Urinary bladder (tissue), 4 donors: ENCODE data around the gene MRPL43. TPM values are rescaled to one million over a fixed set of nuclear protein-coding genes. Genes with fewer than 3 reads are reported as not detected.

Experiments used
- DNase-seq: peaks from one replicate; pipeline ENCODE4 v3.0.0-alpha.2; 2015; ENCODE audit errors: extremely low spot score
- H3K27ac ChIP-seq: one replicate; pipeline ENCODE4 v1.5.1; 2013; ENCODE audit warnings: low read depth, mild to moderate bottlenecking, moderate library complexity
- H3K36me3 ChIP-seq: one replicate; pipeline ENCODE4 v1.6.1; 2013; ENCODE audit warnings: mild to moderate bottlenecking, moderate library complexity; ENCODE audit not compliant: insufficient read depth
- H3K4me1 ChIP-seq: one replicate; pipeline ENCODE4 v1.6.1; 2013; ENCODE audit warnings: mild to moderate bottlenecking, moderate library complexity; ENCODE audit not compliant: insufficient read depth
- H3K4me3 ChIP-seq: one replicate; pipeline ENCODE4 v1.5.1; 2013; ENCODE audit warnings: low read depth, low read length
- WGBS: extraction: QIAGEN DNeasy Blood & Tissue Kit; methylation state at CpG from one replicate; pipeline ENCODE4 v1.1.7; 2013; 5-methylcytosine and 5-hydroxymethylcytosine counted together
- polyA plus RNA-seq: library from polyadenylated mRNA; stranded (reverse); fragments of 200-250 nt; gene quantifications from one replicate; pipeline ENCODE4 v1.2.3, GENCODE V29; 2013
- total RNA-seq: library from RNA; depleted of rRNA; stranded (reverse); fragments of >200 nt; gene quantifications from one replicate; pipeline ENCODE4 v1.2.3, GENCODE V29; 2014
- donor health status: healthy with polysubstance abuse.
- donor health status: healthy.

MRPL43 gene
- total and polyA plus RNA-seq, 2 donors: 35.4 to 153 TPM

GRCh38 chr10:101003639-101004206, 16.4 kb upstream of the MRPL43 start:
- Histone ChIP-seq H3K4me1 (no peaks in the 10 kb centered on the region), H3K36me3 (no peaks in the 10 kb centered on the region), H3K27ac (no peak overlapping the region), H3K4me3 (no peak overlapping the region)
- DNase-seq: no peak
- WGBS: 90% methylated on average over 18 of the region's 18 CpGs

- Histone ChIP-seq H3K27ac (no peak overlapping the region), H3K4me3 (no peak overlapping the region), H3K4me1 (no peaks in the 10 kb centered on the region), H3K36me3 (no peaks in the 10 kb centered on the region)
- no peak for DNase-seq
- WGBS: 86% methylated on average over 11 of the region's 11 CpGs
Observed at GRCh38 chr10:101002456-101002855, 15.2 kb upstream of the MRPL43 start.

DNA sequence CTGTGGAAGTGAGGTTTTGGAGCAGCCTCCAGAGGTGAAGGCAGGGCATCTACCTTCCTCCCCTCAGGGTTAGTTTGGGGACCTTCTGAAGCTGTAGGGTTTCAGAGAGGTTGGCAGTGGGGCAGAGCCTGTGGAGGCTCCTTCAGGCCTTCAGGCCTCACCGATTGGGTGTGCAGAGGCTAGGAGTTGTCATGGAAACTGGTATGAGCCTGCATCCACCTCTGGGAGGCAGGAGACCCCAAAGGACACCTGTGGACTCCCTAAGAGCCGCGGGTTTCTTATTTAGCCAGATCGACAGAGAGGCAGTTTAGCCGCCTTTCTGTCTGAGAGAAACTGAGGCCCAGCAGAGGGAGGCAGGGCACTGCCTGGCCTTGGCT, 14.3 kb upstream of the MRPL43 start:
- 56% methylated on average over 5 of the region's 5 CpGs for WGBS
- DNase-seq: no peak
- Histone ChIP-seq H3K4me1 (no peaks in the 10 kb centered on the region), H3K4me3 (no peak overlapping the region), H3K36me3 (no peaks in the 10 kb centered on the region), H3K27ac (peak overlapping the region; percentile 69)

- 16% methylated on average over 12 of the region's 12 CpGs for WGBS
- peak overlapping the region; percentile 100 for H3K27ac ChIP-seq
- peak overlapping the region; percentile 62 for H3K4me3 ChIP-seq
- DNase-seq: no peak
- no peaks in the 10 kb centered on the region for H3K4me1 ChIP-seq
- no peaks in the 10 kb centered on the region for H3K36me3 ChIP-seq
Observed at GRCh38 chr10:101000915-101001658, 13.8 kb upstream of the MRPL43 start.

DNA sequence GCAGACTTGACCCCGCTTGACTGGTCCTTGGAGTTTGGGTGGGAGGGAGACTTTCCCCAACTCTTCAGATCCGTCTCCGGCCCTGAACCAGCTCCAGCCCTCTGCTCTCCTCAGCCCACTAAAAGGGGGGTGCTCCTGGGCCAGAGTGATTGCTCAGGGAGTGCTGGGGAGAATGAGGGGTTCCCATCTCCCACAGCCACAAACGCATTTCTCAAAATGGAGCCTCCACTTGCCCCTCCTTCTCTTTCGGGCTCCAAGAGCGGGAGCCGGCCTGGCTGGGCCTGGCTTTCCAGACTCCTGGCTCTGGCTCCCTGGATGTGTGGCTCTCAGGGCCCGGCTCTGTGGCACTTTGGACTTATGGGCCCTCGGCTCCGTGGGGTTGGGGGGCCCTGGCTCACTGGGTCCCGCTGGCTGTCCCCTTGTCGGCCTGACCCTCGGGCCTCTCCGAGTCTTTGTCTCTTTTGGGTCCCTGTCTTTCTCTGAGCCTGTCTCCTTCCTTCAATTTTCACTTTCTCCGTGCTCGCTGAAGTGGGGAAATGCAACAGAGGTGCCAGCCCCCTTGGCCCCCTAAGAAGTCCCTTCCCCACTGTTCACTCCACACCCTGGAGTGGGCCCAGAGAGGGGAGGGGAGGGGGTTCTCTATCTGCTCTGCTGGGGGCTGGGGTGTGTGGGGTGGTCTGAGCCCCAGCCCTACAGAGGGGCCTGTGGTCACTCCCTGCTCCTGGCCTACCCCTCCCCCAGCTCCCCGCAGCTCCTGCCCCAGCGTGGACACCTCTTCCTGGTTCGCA, 13.0 kb upstream of the MRPL43 start:
- peak overlapping the region; percentile 62 for H3K4me3 ChIP-seq
- H3K27ac ChIP-seq: peak overlapping the region; percentile 100
- no peaks in the 10 kb centered on the region for H3K36me3 ChIP-seq
- 6% methylated on average over 19 of the region's 19 CpGs for WGBS
- H3K4me1 ChIP-seq: no peaks in the 10 kb centered on the region
- no peak for DNase-seq

DNA sequence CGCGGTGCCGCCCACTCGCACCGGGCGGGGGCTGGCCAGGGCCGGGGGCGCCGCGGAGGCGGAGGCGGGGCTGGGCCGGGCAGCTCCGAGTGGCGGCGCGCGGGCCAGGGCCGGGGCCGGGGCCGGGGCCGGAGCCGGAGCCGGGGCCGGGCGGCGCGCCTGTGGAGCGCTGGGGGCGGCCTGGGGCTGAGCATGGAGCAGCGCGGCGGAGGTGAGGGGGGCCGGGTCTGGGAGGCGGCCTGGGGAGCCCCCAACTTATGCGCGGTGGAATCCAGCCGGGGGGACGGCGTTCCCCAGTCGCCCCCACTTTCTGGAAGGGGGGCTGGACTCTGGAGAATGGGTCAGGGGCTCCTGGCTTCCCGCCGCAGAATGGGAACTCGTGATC, 12.4 kb upstream of the MRPL43 start, which contains the start of gene LZTS2:
LZTS2 (plus strand) TSS at position 67 of the 385 bp plus-strand sequence. CDS start 2,731 bp downstream, outside the sequence.
- no peak for DNase-seq
- Histone ChIP-seq H3K36me3 (no peaks in the 10 kb centered on the region), H3K4me1 (no peaks in the 10 kb centered on the region), H3K27ac (peak within 1 kb of the TSS; percentile 100), H3K4me3 (peak within 1 kb of the TSS; percentile 62)
- under 1% methylated on average over 44 of the region's 44 CpGs for WGBS

DNA sequence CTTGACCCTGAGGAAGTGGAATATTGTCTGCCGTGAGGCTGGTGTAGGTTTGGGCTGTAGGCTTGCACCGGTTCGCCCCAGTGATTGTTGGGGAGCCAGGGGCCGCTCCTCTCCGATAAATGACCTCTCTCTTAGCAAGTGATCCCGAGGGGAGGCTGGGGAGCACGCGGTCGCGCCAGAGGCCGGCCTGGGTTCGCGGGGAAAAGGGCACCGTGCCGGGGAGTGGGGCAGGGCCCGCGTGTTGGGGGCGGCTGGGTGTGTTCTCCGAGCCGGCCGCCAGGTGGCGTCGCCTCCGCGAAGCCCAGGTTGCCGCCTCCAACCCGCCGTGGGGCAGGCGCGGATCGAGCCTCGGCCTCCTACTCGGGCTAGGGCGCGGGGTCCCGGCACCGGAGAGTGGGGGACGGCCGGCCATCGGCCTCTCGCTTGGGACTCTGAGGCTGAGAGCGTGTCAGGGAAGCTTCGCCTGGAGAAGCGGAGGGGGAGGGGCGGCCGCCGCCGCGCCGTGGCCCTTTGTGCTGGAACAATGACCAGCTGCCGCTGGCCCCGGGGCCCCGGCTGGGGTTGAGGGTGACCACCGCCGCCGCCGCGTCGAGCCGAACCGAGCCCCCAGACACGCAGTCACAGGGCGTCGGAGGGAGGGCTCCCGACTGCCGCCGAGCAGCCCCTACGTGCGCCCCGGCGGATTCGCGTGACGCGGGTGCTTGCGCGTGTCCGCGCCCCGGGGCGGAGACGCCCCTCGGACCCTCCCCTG, 11.9 kb upstream of the MRPL43 start:
- H3K4me1 ChIP-seq: no peaks in the 10 kb centered on the region
- H3K27ac ChIP-seq: peak overlapping the region; percentile 100
- WGBS: under 1% methylated on average over 83 of the region's 83 CpGs
- H3K36me3 ChIP-seq: no peaks in the 10 kb centered on the region
- no peak for DNase-seq
- H3K4me3 ChIP-seq: peak overlapping the region; percentile 62

- no peaks in the 10 kb centered on the region for H3K36me3 ChIP-seq
- H3K4me3 ChIP-seq: peak overlapping the region; percentile 62
- peak; percentile 79 for DNase-seq
- no peaks in the 10 kb centered on the region for H3K4me1 ChIP-seq
- peak overlapping the region; percentile 100 for H3K27ac ChIP-seq
- 3% methylated on average over 25 of the region's 25 CpGs for WGBS
Observed at GRCh38 chr10:100998183-100998990, 11.1 kb upstream of the MRPL43 start.

DNA sequence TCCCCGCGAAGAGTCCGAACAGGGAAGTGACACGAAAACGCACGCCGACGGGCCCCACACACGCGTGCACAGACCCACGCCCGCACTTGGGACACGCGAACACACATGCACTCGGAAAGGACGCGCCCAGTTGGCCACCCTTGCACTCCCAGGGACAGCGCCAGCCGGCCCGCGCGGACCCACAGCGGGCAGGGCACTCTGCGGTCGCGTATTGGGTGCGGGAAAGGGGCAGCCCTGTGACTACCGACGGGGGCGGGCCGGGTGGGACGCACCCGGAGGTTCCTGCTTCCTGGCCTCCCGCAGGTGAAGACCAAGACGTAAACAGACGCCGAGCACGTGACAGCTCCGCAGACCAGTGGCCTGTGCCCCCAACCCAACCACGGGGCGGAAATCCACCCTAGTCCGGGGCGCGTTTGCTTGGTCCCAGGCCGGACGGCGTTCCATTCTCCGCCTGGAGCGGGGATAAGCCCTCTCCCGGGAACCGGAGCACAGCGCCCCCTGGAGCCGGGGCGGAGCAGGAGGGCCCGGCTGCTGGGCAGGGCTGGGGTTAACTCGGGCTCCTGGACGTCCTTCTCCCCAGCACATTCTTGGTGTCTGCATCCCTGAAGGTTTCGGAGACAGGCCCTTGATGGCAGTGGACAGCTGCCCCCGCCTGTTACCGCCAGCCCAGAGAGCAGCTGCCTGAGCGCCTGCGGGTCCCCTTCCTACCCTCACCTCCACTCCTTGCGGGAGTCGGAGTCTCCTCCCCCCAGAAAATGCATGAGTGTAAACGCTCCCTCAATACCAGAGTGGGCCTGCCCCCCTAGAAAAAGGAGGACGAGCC, 10.3 kb upstream of the MRPL43 start:
- Histone ChIP-seq H3K4me1 (no peaks in the 10 kb centered on the region), H3K36me3 (no peaks in the 10 kb centered on the region), H3K27ac (peak overlapping the region; percentile 100), H3K4me3 (peak overlapping the region; percentile 62)
- no peak for DNase-seq
- under 1% methylated on average over 66 of the region's 66 CpGs for WGBS

DNA sequence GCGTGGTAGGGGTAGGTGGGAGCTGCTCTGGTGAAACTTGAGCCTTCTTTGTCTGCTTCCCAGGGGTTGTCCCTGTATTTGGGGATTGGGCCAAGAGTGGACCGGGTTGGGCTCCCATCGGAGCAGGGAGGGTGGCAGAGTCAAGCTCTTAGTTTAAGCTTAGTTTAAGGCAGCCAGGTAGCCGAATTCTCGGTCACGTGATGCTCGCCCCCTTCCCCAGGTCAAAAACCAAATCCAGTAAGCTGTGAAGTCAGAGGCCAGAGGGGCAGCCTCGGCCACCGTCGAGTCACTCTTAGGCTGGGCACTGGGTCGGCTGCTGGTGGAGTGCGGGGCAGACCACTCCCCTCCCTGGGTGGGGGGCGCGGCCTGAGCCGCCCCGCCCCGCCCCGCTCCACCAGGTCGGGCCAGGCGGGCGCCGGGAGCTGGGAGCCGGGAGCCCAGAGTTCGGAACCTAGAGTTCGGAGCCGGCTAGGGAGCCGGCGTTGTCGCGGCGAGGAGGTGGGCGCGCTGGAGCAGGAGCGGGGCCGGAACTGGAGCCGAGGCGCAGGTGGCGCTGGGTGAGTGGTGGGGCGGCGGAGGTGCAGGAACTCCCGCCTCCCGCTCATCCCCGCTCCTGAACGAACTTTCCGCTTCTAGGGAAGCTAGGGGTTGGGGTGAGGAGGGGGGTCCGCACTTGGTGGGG, 9.5 kb upstream of the MRPL43 start:
- DNase-seq: no peak
- Histone ChIP-seq H3K4me3 (peak overlapping the region; percentile 62), H3K27ac (peak overlapping the region; percentile 100), H3K36me3 (no peaks in the 10 kb centered on the region), H3K4me1 (no peaks in the 10 kb centered on the region)
- WGBS: 7% methylated on average over 46 of the region's 46 CpGs

DNA sequence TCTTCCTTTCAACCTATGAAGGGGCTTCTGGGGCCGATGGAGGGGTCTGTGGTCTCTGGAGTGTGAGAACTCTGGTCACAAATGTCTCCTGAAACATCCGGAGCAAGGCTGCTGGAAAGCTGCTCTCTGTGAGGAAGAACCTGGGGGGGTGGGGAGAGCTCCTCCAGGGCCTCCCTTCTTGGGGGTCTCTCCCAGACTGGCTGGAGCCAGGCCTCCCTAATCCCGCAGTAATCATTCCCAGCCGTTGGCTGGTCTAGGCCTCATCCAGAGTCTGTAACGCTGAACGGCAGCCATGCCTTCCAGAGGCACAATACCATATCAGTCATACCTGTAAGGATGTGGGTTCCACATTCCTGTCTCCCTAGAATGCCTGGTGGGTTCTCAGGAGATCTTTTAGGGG, 7.9 kb upstream of the MRPL43 start:
- H3K4me1 ChIP-seq: no peaks in the 10 kb centered on the region
- 38% methylated on average over 6 of the region's 6 CpGs for WGBS
- H3K27ac ChIP-seq: no peak overlapping the region
- no peaks in the 10 kb centered on the region for H3K36me3 ChIP-seq
- no peak overlapping the region for H3K4me3 ChIP-seq
- DNase-seq: no peak
